Measurements from ENCODE around the gene KCNN2.

The KCNN2 gene

DNA sequence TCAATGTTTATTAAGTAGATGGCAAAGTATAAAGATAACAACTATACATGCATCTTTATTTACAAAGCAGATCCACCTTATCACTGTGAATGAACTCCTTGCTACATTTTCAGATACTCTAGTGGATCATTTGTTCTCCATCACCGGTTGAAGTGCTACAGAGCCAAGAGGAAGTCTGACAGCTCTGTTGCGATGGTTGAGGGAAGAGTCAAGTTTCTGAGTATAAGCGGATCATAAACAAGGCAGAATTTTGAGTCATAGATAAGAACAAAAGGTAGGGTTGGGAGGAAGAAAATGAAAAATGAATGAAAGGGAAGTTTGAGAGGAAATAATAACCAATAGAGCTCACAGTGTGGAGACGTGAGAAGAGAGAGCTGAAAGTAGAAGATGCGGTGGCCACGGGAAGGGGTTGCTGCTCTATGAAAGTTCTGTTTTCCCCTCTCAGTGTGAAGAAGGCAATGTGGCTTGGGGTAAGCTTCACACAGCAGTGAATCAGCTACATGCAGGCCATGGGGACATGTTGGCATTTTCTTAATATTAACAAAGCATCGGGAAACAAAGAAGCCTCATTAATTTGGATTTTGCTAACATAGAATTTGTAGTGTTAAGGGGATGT is 30.8 kb upstream of the KCNN2 start:
- Histone ChIP-seq H3K27me3 (ENCODE audit: insufficient read depth, low read length) (no peaks in the 10 kb centered on the region), H3K79me2 (ENCODE audit: control insufficient read depth, insufficient read depth, low read length, unreplicated experiment) (no peaks in the 10 kb centered on the region), H3K36me3 (ENCODE audit: insufficient read depth, low read length) (no peaks in the 10 kb centered on the region), H3K27ac (ENCODE audit: low read depth, low read length) (no peak overlapping the region), H3K4me3 (ENCODE audit: low read depth, low read length) (no peak overlapping the region), H2AFZ (ENCODE audit: low read length, unreplicated experiment) (no peak overlapping the region), H3K4me1 (ENCODE audit: control insufficient read depth, insufficient read depth, low read length, unreplicated experiment) (no peaks in the 10 kb centered on the region)

DNA sequence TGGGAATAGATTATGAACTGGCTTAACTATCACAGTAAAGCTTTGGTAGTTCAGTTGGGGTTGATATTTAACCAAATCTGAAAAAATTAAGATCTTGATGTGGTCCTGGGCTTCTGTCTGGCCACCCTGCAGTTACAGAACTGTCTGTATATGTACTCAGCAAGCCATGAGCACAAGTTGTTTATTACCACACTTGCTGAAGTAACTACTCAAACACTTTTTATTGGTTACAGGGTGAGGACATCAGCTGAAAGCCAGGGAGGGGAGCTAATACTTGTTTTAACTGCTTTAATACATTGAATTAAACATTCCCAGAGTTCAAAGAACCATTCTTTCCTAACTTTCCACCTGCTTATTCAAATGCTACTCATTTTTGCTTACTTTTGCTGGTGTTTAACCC is 29.4 kb upstream of the KCNN2 start:
- no peaks in the 10 kb centered on the region for H3K27me3 ChIP-seq (ENCODE audit: insufficient read depth, low read length)
- H3K27ac ChIP-seq (ENCODE audit: low read depth, low read length), result no peak overlapping the region
- H3K4me3 ChIP-seq (ENCODE audit: low read depth, low read length), result no peak overlapping the region
- H3K36me3 ChIP-seq (ENCODE audit: insufficient read depth, low read length), result no peaks in the 10 kb centered on the region
- no peaks in the 10 kb centered on the region for H3K79me2 ChIP-seq (ENCODE audit: control insufficient read depth, insufficient read depth, low read length, unreplicated experiment)
- no peaks in the 10 kb centered on the region for H3K4me1 ChIP-seq (ENCODE audit: control insufficient read depth, insufficient read depth, low read length, unreplicated experiment)
- no peak overlapping the region for H2AFZ ChIP-seq (ENCODE audit: low read length, unreplicated experiment)

DNA sequence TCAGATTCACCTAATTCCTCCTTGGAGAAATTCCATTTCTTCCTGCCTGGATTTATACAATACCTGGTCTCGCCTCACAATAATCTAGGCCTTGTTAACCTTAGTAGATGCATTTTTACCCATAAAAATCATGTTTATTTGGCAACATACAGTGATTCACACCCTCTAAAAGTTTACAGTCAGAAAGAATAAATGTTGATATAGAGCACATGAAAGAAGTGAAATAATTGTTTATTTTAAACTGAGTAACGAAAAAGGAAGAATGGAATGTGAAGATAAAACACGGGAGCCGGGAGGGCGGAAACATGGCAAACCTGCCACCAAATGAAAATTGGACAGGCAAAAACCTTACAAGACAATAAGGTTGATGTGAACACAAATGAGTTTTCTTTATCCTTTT is 28.9 kb upstream of the KCNN2 start:
- Histone ChIP-seq H2AFZ (ENCODE audit: low read length, unreplicated experiment) (no peak overlapping the region), H3K79me2 (ENCODE audit: control insufficient read depth, insufficient read depth, low read length, unreplicated experiment) (no peaks in the 10 kb centered on the region), H3K4me3 (ENCODE audit: low read depth, low read length) (no peak overlapping the region), H3K27ac (ENCODE audit: low read depth, low read length) (no peak overlapping the region), H3K36me3 (ENCODE audit: insufficient read depth, low read length) (no peaks in the 10 kb centered on the region), H3K4me1 (ENCODE audit: control insufficient read depth, insufficient read depth, low read length, unreplicated experiment) (no peaks in the 10 kb centered on the region), H3K27me3 (ENCODE audit: insufficient read depth, low read length) (no peaks in the 10 kb centered on the region)

DNA sequence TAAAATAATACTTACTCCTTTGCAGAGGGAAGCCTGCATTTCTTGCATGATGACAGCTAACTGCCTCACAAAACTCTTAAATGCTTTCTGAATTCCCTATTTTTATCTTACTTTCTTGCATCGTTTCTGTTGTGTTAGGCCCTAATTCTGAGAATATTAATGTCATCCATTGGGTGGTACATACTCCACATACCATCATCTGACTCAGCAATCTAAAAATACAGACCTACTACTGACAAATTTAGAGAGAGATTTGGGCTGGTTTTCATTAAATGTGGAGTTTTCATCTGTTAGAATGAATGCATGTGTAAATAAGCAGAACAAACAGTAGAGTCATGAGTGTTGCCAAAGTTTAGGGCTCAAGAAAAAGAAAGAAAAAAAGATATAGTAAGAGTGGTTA is 26.5 kb upstream of the KCNN2 start:
- Histone ChIP-seq H3K27me3 (ENCODE audit: insufficient read depth, low read length) (no peaks in the 10 kb centered on the region), H3K79me2 (ENCODE audit: control insufficient read depth, insufficient read depth, low read length, unreplicated experiment) (no peaks in the 10 kb centered on the region), H3K4me3 (ENCODE audit: low read depth, low read length) (no peak overlapping the region), H3K36me3 (ENCODE audit: insufficient read depth, low read length) (no peaks in the 10 kb centered on the region), H3K27ac (ENCODE audit: low read depth, low read length) (no peak overlapping the region), H2AFZ (ENCODE audit: low read length, unreplicated experiment) (no peak overlapping the region), H3K4me1 (ENCODE audit: control insufficient read depth, insufficient read depth, low read length, unreplicated experiment) (no peaks in the 10 kb centered on the region)

DNA sequence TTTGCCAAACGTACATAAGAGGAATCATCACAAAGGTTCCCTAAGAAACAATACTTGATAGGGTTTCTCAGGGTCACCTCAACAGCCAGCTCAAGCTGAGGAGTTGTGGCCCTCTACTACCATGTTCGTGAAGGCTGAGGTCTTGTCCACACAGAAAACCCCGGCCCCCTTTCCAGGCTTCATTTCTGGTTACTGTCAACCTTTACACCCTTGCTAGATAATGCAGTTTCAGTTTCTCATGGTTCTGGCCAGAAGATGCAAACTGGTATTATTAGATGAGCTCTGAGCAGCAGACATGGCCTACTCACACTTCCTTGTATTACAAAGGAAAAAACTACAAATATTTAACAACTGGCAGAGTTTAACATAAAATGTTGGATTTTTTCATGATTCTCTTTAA is 22.8 kb upstream of the KCNN2 start:
- H3K27me3 ChIP-seq (ENCODE audit: insufficient read depth, low read length), result no peaks in the 10 kb centered on the region
- H3K4me1 ChIP-seq (ENCODE audit: control insufficient read depth, insufficient read depth, low read length, unreplicated experiment), result no peaks in the 10 kb centered on the region
- H3K36me3 ChIP-seq (ENCODE audit: insufficient read depth, low read length), result no peaks in the 10 kb centered on the region
- no peaks in the 10 kb centered on the region for H3K79me2 ChIP-seq (ENCODE audit: control insufficient read depth, insufficient read depth, low read length, unreplicated experiment)
- no peak overlapping the region for H2AFZ ChIP-seq (ENCODE audit: low read length, unreplicated experiment)
- H3K4me3 ChIP-seq (ENCODE audit: low read depth, low read length), result no peak overlapping the region
- no peak overlapping the region for H3K27ac ChIP-seq (ENCODE audit: low read depth, low read length)

DNA sequence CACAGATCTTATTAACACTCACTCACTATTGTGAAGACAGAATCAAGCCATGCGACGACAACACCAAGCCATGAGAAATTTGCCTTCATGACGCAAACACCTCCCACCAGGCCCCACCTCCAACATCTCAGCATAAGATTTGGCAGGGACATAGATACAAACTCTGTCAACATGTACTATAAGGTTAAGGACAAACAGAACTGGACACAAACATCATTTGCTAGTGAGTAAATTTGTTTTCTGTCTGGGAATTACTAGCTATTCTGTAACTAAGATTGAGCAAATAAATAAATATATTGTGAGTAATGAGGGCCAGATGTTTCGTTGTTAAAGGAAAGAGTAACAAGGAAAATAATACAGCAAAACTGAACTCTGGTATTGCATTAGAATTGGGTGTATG is 15.7 kb upstream of the KCNN2 start:
- Histone ChIP-seq H3K4me3 (ENCODE audit: low read depth, low read length) (no peak overlapping the region), H2AFZ (ENCODE audit: low read length, unreplicated experiment) (no peak overlapping the region), H3K27ac (ENCODE audit: low read depth, low read length) (no peak overlapping the region), H3K4me1 (ENCODE audit: control insufficient read depth, insufficient read depth, low read length, unreplicated experiment) (no peaks in the 10 kb centered on the region), H3K79me2 (ENCODE audit: control insufficient read depth, insufficient read depth, low read length, unreplicated experiment) (no peaks in the 10 kb centered on the region), H3K36me3 (ENCODE audit: insufficient read depth, low read length) (no peaks in the 10 kb centered on the region), H3K27me3 (ENCODE audit: insufficient read depth, low read length) (peaks cover 9% of the 10 kb centered on the region; the same call in 1 of the 2 replicates)

DNA sequence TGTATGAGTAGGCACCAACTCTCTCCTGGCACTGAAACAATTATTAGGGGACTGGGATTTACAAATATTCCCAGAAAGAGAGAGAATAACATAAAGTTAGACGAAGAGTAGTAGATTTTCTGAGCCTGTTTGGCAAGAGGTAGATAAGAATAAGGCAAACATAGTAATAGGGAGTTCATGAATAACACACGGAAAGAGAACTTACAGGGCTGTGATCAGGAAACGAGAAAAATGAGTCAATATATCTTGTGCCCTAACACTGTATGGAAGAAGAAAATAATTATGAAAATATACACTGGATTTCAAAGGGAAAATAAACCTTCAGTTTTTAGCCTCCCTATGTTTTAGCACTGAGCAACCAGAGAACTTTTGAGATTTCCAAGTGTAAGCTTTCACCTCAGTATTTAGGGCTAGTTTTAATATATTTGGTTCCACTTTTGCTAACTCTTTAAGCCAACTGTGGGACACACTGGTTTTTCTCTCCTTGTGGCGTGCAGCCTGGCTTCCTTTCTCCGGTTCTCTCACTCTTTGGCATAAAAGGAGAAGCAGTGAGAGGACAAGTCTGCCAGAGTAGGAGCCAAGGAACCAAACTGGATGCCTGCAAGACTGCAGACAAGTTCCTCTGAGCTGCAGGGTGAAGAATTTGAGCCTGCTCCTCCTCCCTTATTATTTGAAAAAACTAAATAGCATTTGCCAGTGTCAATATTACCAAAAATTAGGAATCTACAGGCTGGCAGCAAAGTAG is 6.6 kb upstream of the KCNN2 start:
- Histone ChIP-seq H3K27ac (ENCODE audit: low read depth, low read length) (no peak overlapping the region), H3K27me3 (ENCODE audit: insufficient read depth, low read length) (peaks cover 20% of the 10 kb centered on the region), H3K4me3 (ENCODE audit: low read depth, low read length) (no peak overlapping the region)

DNA sequence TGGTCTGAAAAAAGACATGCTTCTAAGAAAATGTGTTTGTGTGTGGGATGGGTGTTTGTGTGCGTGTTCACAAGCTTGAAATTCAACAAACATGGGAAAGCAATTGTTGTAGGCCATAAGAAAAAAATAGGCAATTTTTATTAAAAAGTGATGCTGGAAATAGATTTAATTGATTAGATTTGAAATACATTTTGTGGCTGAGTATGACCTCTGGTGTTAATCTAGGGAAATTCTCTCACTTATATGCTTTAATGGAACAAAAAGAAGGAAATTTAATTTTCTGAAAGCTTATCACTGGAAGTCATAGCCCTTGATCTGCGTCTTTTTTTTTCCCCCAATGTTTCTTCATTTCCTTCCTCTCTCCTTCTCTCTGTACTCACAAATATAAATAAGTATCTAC is 3.5 kb upstream of the KCNN2 start:
- Histone ChIP-seq H3K27me3 (ENCODE audit: insufficient read depth, low read length) (peaks cover 50% of the 10 kb centered on the region), H2AFZ (ENCODE audit: low read length, unreplicated experiment) (no peak overlapping the region), H3K4me1 (ENCODE audit: control insufficient read depth, insufficient read depth, low read length, unreplicated experiment) (no peaks in the 10 kb centered on the region), H3K4me3 (ENCODE audit: low read depth, low read length) (no peak overlapping the region), H3K79me2 (ENCODE audit: control insufficient read depth, insufficient read depth, low read length, unreplicated experiment) (no peaks in the 10 kb centered on the region), H3K27ac (ENCODE audit: low read depth, low read length) (no peak overlapping the region), H3K36me3 (ENCODE audit: insufficient read depth, low read length) (no peaks in the 10 kb centered on the region)

More for the DNA sequence above, 6.6 kb upstream of the KCNN2 start:
- Histone ChIP-seq H3K79me2 (ENCODE audit: control insufficient read depth, insufficient read depth, low read length, unreplicated experiment) (no peaks in the 10 kb centered on the region), H3K36me3 (ENCODE audit: insufficient read depth, low read length) (no peaks in the 10 kb centered on the region), H3K4me1 (ENCODE audit: control insufficient read depth, insufficient read depth, low read length, unreplicated experiment) (no peaks in the 10 kb centered on the region), H2AFZ (ENCODE audit: low read length, unreplicated experiment) (no peak overlapping the region)

DNA sequence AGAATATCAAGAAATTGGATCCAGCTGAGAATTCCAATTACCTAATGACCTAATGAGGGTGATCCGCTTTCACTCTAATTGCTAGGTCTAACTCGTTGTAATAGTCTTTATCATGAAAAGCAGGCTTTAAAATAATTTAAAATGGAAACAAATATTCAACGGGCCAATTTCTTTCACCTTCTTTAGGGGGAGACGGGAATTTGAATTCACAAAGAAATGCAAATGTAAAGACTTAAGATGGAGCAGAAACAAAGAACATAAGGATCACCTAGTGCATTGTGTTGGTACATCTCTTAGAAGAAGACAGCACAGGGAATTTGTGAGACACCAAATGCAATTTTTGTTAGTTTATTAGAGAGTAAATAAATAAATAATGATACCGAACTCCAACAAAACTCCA is 1.5 kb upstream of the KCNN2 start:
- no peak overlapping the region for H3K4me3 ChIP-seq (ENCODE audit: low read depth, low read length)
- H3K4me1 ChIP-seq (ENCODE audit: control insufficient read depth, insufficient read depth, low read length, unreplicated experiment), result no peaks in the 10 kb centered on the region

DNA sequence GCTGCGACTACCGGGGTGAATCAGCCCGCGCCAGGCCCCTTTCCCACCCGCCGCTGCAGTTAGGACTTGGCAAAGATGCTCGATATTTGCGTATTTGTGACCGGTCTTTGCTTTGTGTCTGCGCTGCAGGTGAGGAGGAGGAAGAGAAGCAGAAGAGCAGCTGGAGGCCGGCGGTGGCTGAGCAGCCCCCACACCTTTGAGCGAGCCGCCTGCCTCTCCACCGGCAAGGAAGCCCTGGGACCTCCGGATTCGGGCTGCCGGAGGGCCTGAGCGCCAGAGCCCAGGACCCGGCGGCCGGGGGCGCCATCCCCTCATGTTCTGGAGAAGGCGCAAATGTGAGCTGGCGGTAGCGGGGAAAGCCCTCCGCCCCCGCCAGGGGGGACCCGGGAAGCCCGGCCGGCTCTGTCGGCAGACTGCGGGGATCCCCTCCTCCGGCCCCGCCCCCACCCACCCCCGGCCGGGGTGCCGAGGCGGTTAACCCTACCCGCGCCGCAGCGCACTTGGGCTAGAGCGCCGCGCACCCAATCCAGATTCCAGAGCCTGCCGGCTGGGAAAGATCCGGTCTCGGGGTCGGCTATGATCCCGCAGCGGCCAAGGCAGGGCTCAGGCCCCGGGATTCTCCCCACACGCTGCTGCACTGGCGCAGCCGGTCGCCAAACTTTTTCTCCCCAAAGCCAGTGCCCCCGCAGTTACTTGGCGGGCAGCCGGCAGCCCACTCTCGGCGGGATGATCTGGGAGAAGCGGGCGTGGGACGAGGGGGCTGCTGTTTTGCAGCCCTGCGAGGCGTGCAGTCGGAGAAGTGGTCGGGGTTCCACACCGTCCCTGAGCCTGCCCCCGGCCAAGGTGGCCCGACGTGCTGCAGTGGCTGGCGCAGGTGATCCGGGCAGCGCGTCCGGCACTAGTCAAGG is 800 bp upstream of the KCNN2 start:
- Histone ChIP-seq H3K27ac (ENCODE audit: low read depth, low read length) (no peak overlapping the region), H3K27me3 (ENCODE audit: insufficient read depth, low read length) (peaks cover 68% of the 10 kb centered on the region), H3K4me1 (ENCODE audit: control insufficient read depth, insufficient read depth, low read length, unreplicated experiment) (no peaks in the 10 kb centered on the region), H3K79me2 (ENCODE audit: control insufficient read depth, insufficient read depth, low read length, unreplicated experiment) (no peaks in the 10 kb centered on the region), H3K4me3 (ENCODE audit: low read depth, low read length) (no peak overlapping the region), H2AFZ (ENCODE audit: low read length, unreplicated experiment) (no peak overlapping the region), H3K36me3 (ENCODE audit: insufficient read depth, low read length) (no peaks in the 10 kb centered on the region)

More for the DNA sequence above, 1.5 kb upstream of the KCNN2 start:
- Histone ChIP-seq H3K27ac (ENCODE audit: low read depth, low read length) (no peak overlapping the region), H3K27me3 (ENCODE audit: insufficient read depth, low read length) (peaks cover 62% of the 10 kb centered on the region), H2AFZ (ENCODE audit: low read length, unreplicated experiment) (no peak overlapping the region), H3K79me2 (ENCODE audit: control insufficient read depth, insufficient read depth, low read length, unreplicated experiment) (no peaks in the 10 kb centered on the region), H3K36me3 (ENCODE audit: insufficient read depth, low read length) (no peaks in the 10 kb centered on the region)

Data from ACC112 (cell line).